Stimulated activated CD8-positive, alpha-beta memory T cell treated with anti-CD3 and anti-CD28 coated beads, Interleukin-7, amount 100 ng/mL, for 4 hours (primary cell): ENCODE data around the gene SERPINB6.
"Not testable (repeated sequence)": the region's sequence is repeated elsewhere in the genome, so short reads cannot be mapped to it uniquely, and the experiment has no call there.

Source experiments
- DNase-seq, 2 donors: peaks; one replicate each; pipeline ENCODE4 v3.0.0-alpha.2; 2020; ENCODE audit warnings: low read depth in 2 of 2

The SERPINB6 gene

GRCh38 chr6:2977799-2978590, 6.6 kb upstream of the SERPINB6 start:
- DNase-seq = no peak

GRCh38 chr6:2977290-2977689, 5.9 kb upstream of the SERPINB6 start:
- no peak for DNase-seq

- DNase-seq = no peak
These were observed 5.3 kb upstream of the SERPINB6 start for GRCh38 chr6:2976571-2977085.

GRCh38 chr6:2976060-2976459, 4.7 kb upstream of the SERPINB6 start:
- no peak for DNase-seq

GRCh38 chr6:2973676-2974075, 2.3 kb upstream of the SERPINB6 start:
- no peak for DNase-seq

- DNase-seq = not testable (repeated sequence)
These were observed 1.8 kb upstream of the SERPINB6 start for GRCh38 chr6:2973180-2973579.

- not testable (repeated sequence) for DNase-seq
These were observed 1.3 kb upstream of the SERPINB6 start for GRCh38 chr6:2972685-2973084.

GRCh38 chr6:2972219-2972487, 786 bp upstream of the SERPINB6 start:
- DNase-seq = not testable (repeated sequence)

- DNase-seq = peak in 1 of 2 donors; percentile 55
These were observed 481 bp downstream of the SERPINB6 start for GRCh38 chr6:2970753-2971419.

- no peak for DNase-seq
These were observed 1.2 kb downstream of the SERPINB6 start for GRCh38 chr6:2970034-2970685.

GRCh38 chr6:2969549-2969948, 1.8 kb downstream of the SERPINB6 start:
- no peak for DNase-seq

GRCh38 chr6:2968600-2969135, 2.7 kb downstream of the SERPINB6 start:
- DNase-seq = no peak

- DNase-seq = no peak
These were observed 3.4 kb downstream of the SERPINB6 start for GRCh38 chr6:2967936-2968335.

- DNase-seq = no peak
These were observed 5.0 kb downstream of the SERPINB6 start for GRCh38 chr6:2966347-2966746.

GRCh38 chr6:2964793-2965505, 6.4 kb downstream of the SERPINB6 start:
- no peak for DNase-seq

- no peak for DNase-seq
These were observed 7.6 kb downstream of the SERPINB6 start for GRCh38 chr6:2963756-2964155.

- no peak for DNase-seq
These were observed 8.7 kb downstream of the SERPINB6 start for GRCh38 chr6:2962636-2963035.

GRCh38 chr6:2962004-2962403, 9.4 kb downstream of the SERPINB6 start:
- DNase-seq = no peak

GRCh38 chr6:2961506-2961905, 9.9 kb downstream of the SERPINB6 start:
- DNase-seq = no peak

- no peak for DNase-seq
These were observed 10.4 kb downstream of the SERPINB6 start for GRCh38 chr6:2960935-2961334.

GRCh38 chr6:2959909-2960719, 11.3 kb downstream of the SERPINB6 start:
- DNase-seq = no peak
